Cerebellar cortex (tissue), 1 donor: ENCODE results near the gene CACNA1C.

Experiments
- DNase-seq: peaks from one replicate; pipeline ENCODE4 v3.0.0-alpha.2; 2015; ENCODE audit warnings: low spot score

Gene CACNA1C

GRCh38 chr12:2366711-2367110, 313.9 kb downstream of the CACNA1C start:
- DNase-seq: no peak

DNA sequence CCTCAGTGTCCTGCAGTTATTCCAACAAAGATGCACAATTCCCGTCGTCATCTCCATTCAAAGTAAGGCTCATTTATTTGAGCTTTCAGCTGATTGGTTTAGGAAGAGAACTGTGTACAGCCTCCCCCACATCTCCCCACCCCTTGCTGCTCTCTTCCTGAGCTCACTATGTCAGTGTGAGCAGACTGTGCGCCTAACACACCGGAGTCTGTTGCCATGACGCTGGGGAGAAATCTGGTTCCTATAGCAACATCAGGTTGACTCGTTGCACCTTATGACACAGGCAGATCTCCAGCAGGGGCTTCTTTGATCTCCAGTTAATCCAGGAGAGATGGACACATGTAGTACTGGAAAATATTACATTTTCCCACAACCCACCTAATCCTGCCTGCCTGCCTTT, 319.4 kb downstream of the CACNA1C start:
- peak; percentile 44 for DNase-seq

DNA sequence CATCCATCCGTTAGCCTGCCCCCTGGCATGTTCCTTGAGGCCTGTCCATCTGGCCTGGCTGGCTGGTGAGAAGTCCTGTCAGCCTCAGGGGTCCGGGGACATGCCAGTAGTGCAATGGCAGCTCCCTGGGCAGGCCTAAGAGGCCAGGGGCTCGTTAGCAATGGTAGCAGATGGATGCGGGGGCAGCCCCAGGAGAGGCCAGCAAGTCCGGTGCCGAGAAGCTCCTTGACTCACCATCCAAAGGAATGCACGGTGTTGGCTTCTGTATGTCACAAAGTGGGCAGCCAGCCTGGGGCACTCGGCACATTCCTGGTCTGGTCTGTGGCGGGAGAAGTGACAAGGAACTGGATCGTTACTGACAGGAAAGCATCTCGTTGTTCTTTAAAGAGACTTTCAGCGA, 319.9 kb downstream of the CACNA1C start:
- peak; percentile 83 for DNase-seq

- no peak for DNase-seq
Measured at GRCh38 chr12:2373307-2373706, 320.5 kb downstream of the CACNA1C start.

DNA sequence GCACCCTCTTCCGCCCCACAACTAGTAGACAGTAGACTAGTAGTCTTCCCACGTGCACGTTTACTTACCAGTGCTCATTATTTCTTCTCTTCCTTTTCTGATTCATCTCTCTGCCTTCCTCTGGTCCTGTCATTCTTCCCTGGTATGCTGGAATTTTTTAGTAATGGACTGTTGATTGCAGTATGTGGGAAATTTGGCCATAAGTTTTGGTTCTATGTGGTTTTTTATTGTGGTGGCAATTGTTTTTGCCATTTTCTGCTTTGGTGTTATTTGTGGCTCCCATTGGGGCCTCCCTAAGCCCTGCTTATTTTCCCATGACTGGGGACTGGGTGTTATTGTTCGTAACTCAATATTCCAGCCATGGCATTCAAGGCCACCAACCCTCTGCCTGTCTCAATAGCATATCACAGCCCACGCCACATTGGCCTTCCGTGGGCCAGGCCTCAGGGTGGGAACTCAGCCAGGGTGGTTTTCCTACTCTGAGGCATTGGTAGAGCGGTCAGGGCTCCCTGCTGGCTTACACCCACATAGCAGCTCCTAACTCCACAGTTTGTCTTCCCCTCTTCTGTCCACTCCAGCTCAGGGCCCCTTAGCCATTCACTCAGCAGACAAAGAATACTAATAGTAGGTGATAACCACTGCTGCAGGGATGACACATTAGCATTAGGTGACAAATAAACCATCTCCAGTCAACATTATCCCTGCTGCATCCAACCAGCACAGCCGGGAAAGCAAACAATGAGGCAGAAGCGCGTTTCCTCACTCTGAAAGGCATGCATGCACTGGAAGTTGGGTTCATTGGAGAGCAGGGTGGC, 321.5 kb downstream of the CACNA1C start:
- no peak for DNase-seq

DNA sequence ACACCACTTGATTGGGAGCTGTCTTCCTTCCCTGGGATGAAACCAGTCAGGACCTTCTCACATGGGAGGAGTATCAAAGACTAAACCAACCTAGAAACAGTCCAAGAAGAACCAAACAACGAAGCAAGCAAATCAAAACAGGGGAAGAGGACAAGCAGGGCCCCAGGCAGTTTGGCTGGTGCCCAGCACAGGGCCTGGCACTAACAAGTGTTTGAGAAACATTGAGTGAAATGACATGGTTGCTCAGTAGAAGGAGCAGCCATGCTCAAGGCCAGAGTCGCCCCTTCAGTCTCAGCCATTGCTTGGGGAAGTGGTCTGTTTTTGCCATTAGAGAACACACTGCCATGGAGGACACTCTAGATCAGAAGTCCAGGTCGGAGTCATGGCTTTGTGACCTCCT, 323.1 kb downstream of the CACNA1C start:
- DNase-seq: no peak

DNA sequence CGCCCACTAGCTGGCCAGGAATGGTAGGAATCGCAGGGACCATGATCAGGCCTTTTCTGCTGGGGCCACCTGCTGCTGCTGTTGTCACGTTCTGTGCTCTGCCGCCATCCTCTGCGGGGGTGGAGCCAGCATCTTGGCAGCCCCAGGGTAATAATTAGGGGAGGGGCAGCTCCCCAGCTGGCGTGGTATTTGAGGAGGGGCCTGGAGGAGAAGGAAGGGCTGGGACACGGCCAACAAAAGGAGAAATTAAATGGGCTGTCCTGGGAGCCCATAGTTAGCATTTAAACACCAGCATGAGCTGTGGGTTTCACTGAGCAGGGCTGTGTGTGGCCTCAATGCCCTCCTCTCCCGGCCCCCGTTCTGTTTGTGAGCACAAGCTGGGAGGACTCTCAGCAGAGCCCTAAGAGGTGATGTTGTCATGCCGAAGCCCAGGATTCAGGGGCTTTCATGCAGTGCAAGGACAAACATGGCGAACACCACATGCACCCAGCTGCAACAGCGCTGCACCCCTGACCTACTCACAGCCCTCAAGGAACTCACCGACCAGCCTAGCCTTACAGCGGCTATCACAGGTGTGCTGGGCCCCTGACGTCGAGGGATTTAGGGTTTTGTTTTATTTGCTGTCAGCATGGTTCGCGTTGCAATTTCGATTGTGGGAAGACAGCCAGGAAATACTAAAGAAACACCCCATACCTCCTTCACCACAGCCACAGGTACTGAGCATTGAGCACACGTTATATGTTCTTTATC, 324.3 kb downstream of the CACNA1C start:
- DNase-seq: no peak

GRCh38 chr12:2378835-2379330, 326.1 kb downstream of the CACNA1C start:
- no peak for DNase-seq

GRCh38 chr12:2380946-2381345, 328.2 kb downstream of the CACNA1C start:
- no peak for DNase-seq

GRCh38 chr12:2382370-2383155, 329.8 kb downstream of the CACNA1C start:
- DNase-seq: no peak

- DNase-seq: no peak
Measured at GRCh38 chr12:2383325-2384028, 330.7 kb downstream of the CACNA1C start.

- no peak for DNase-seq
Measured at GRCh38 chr12:2384029-2384386, 331.2 kb downstream of the CACNA1C start.

GRCh38 chr12:2384533-2385351, 332.0 kb downstream of the CACNA1C start:
- DNase-seq: no peak

GRCh38 chr12:2385529-2385928, 332.7 kb downstream of the CACNA1C start:
- no peak for DNase-seq

DNA sequence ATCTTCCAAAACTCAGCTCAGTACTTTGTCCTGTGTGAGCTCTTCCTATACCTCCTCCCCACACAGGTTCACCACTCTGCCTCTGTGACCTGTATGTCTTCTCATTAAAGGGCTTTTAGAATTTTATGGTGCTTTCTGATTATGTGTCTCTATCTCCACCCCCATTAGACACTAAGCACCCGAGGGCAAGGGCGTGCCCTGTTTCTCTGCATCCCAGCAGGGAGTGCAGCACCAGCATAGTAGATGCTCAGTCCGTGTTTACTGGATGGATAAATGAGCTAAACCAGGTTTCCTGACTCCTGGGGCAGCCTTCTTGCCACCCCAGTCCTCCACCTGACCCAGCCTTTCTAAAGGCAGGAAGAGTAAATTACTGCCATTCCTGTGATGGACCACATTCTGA, 333.8 kb downstream of the CACNA1C start:
- no peak for DNase-seq

DNA sequence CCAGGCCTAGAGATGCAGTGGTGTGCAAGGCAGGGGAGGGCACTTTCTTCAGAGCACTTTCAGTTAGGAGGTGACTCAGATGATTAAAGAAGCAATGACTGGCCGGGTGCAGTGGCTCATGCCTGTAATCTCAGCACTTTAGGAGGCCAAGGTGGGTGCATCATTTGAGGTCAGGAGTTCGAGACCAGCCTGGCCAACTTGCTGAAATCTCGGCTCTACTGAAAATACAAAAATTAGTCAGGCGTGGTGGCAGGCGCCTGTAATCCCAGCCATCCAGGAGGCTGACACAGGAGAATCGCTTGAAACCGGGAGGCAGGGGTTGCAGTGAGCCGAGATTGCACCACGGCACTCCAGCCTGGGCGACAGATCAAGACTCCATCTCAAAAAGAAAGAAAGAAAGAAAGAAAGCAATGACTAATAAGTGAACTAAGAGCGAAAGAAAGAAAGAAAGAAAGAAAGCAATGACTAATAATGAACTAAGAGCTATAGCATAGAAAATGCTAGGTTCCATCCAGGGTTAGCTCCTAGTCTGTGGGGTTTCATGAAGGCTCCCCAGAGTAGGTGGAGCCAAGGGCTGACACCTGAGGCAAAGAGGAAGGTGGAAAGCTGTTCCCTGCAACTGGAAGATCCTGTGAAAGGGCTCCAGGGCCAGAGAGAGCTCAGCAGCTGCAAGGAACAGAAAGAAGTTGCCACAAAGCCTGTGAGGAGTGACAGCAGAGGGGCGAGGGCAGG, 334.5 kb downstream of the CACNA1C start:
- DNase-seq: no peak

GRCh38 chr12:2389079-2389790, 336.4 kb downstream of the CACNA1C start:
- DNase-seq: no peak

DNA sequence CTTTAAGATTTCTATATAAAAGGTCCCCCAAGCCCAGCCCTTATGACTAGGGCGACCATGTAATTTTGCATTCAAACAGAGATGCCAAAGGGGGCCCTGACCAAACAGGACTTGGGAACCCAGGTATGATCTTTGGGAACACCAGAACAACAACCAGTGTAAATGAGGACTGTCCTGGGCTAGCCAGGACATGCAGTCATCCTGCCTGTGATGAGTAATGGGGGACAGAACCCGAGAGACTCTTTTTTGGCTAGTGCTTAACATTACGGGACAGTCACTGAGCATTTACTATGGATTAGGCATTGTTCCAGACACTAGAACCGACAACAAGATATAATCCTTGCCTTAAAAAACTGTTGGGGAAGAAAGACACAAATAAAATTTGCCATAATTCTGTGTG, 337.3 kb downstream of the CACNA1C start:
- DNase-seq: no peak

DNA sequence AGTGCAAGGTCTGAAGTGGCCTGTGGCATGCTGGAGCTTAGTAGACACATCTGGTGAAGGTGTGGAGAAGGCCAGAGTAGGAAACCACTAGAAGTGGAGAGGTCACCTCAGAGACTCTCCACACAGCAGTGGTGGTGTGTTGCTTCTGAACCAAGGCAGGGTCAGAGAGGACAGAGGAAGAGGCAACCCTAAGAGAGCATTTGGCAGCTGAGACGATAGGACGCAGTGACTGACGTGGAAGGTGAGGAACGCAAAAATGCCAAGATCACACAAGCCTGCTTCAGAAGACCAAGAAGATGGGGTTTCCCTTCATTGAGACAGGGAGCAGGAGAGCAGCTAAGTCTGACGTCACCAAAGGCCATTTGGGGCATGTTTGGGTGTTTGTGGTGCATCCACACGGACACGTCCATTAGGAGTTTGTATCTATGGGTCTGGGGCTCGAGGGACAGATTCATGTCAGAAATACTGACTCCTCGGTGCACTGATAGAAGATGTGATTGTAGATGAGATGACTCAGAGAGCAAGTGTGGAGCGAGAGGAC, 338.1 kb downstream of the CACNA1C start:
- no peak for DNase-seq
